ENCODE results near the gene TBC1D21. TPM values are rescaled to one million over a fixed set of nuclear protein-coding genes. Genes with fewer than 3 reads are reported as not detected.

The TBC1D21 gene
- total RNA-seq, 1 experiment from 2014 or later: not detected

Other genes with a start within 250 kb of the TBC1D21 start
- 89.1 and 90.9 TPM in 2 replicates for gene NPTN, start 240.2 kb upstream of the TBC1D21 start, total RNA-seq (2021)
- 125 and 133 TPM in 2 replicates for gene CD276, start 189.2 kb upstream of the TBC1D21 start, total RNA-seq (2021)
- gene INSYN1, start 120.2 kb upstream of the TBC1D21 start, total RNA-seq (2021): 1.9 and 2.5 TPM in 2 replicates
- gene LOXL1, start 52.9 kb downstream of the TBC1D21 start, total RNA-seq (2021): 6.9 and 9.1 TPM in 2 replicates
- gene STOML1, start 118.7 kb downstream of the TBC1D21 start, total RNA-seq (2021): 2.5 and 2.9 TPM in 2 replicates
- gene PML, start 121.2 kb downstream of the TBC1D21 start, total RNA-seq (2021): 23.6 and 24.6 TPM in 2 replicates
- gene GOLGA6A, start 209.0 kb downstream of the TBC1D21 start, total RNA-seq (2021): 0.72 and 0.90 TPM in 2 replicates

All from H9 (cell line).